NCI-H345 treated with DMSO at 0.1 percent for 48 hours (cell line): Measurements from ENCODE around the gene PFKFB3.
"Not testable (repeated sequence)": the region's sequence is repeated elsewhere in the genome, so short reads cannot be mapped to it uniquely, and the experiment has no call there.

ENCODE experiments used
- DNase-seq: peaks from one replicate; lab custom pipeline; 2025; ENCODE audit not compliant: unreplicated experiment; lab: John Stamatoyannopoulos, UW

PFKFB3 gene

DNA sequence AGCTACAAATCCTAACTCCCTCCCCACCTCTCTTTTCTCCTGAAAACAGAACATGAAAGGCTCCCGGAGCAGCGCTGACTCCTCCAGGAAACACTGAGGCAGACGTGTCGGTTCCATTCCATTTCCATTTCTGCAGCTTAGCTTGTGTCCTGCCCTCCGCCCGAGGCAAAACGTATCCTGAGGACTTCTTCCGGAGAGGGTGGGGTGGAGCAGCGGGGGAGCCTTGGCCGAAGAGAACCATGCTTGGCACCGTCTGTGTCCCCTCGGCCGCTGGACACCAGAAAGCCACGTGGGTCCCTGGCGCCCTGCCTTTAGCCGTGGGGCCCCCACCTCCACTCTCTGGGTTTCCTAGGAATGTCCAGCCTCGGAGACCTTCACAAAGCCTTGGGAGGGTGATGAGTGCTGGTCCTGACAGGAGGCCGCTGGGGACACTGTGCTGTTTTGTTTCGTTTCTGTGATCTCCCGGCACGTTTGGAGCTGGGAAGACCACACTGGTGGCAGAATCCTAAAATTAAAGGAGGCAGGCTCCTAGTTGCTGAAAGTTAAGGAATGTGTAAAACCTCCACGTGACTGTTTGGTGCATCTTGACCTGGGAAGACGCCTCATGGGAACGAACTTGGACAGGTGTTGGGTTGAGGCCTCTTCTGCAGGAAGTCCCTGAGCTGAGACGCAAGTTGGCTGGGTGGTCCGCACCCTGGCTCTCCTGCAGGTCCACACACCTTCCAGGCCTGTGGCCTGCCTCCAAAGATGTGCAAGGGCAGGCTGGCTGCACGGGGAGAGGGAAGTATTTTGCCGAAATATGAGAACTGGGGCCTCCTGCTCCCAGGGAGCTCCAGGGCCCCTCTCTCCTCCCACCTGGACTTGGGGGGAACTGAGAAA is 30.4 kb downstream of the PFKFB3 start:
- DNase-seq: no peak

DNA sequence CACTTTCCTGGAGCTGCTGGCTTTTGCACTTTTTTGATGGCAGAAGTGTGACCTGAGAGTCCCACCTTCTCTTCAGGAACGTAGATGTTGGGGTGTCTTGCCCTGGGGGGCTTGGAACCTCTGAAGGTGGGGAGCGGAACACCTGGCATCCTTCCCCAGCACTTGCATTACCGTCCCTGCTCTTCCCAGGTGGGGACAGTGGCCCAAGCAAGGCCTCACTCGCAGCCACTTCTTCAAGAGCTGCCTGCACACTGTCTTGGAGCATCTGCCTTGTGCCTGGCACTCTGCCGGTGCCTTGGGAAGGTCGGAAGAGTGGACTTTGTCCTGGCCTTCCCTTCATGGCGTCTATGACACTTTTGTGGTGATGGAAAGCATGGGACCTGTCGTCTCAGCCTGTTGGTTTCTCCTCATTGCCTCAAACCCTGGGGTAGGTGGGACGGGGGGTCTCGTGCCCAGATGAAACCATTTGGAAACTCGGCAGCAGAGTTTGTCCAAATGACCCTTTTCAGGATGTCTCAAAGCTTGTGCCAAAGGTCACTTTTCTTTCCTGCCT is 31.1 kb downstream of the PFKFB3 start:
- DNase-seq: no peak

DNA sequence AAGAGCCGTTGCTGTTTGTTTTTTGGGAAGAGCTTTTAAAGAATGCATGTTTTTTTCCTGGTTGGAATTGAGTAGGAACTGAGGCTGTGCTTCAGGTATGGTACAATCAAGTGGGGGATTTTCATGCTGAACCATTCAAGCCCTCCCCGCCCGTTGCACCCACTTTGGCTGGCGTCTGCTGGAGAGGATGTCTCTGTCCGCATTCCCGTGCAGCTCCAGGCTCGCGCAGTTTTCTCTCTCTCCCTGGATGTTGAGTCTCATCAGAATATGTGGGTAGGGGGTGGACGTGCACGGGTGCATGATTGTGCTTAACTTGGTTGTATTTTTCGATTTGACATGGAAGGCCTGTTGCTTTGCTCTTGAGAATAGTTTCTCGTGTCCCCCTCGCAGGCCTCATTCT is 31.6 kb downstream of the PFKFB3 start:
- no peak for DNase-seq

DNA sequence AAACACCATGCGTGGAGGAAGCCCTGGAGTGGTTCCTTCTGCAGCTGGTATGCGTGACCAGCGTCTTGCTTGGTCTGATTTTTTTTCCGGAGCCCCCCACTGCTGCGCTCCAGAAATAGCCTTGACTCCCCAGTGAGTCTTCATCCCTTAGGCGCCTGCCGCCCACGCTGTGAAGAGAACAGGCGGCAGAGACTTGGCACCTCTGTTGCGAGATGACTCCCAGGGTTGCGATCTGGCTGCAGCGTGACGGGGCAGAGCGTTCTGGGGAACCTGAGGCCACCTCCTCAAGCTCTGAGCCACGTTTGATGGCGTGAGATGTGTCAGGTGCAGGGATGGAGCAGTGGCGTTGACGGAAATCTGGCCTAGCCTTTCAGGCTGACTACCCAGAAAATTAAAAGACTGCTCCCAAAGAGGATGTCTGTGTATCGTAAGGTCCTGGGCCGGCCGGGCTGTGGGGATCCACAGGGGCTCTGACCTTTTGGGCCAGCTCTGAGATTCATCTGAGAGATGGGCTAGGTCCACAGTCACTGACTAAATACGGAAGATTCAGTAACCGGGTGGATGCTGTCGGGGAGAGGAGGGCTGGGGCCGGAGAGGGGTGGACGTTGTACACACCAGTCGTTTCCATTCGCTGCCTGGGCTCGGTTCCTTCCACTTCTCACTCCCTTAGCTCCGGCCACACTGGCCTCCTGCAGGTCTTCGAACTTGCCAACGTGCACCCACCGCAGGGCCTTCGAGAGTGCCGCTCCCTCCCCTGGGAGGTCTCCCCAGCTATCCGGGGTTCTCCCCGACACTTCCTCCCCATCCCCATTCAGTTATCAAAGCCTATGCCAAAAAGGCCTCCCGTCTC is 33.8 kb downstream of the PFKFB3 start:
- DNase-seq: no peak

DNA sequence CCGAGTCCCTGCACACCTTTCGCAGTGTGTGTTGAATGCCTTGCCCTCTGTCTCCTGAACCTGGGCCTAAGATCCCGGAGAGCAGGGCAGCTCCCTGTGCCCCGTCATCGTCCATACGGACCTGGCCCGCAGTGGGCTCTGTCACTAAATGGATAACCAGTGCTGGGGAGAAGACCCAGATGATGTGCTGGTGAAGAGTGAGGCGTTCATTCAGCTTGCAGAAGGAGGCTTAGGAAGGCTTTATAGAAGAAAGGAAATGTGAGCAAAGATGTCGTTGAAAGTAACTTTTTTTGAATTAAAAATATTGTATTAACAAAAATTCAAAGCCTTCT is 34.4 kb downstream of the PFKFB3 start:
- no peak for DNase-seq

DNA sequence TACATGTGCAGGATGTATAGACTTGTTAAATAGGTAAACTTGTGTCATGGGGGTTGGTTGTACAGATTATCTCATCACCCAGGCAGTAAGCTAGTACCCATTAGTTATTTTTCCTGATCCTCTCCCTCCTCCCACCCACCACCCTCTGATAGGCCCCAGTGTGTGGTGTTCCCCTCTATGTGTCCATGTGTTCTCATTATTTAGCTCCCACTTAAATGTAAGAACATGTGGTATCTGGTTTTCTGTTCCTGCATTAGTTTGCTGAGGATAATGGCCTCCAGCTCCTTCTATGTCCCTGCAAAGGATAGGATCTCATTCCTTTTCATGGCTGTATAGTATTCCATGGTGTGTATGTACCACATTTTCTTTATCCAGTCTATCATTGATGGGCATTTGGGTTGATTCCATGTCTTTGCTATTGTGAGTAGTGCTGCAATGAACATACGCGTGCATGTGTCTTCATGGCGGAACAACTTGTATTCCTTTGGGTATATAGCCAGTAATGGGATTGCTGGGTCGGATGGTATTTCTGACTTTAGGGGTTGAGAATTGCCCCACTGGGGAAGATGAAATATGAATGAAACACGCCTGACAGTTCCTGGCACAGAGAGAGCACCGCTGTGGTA is 36.0 kb downstream of the PFKFB3 start:
- DNase-seq: not testable (repeated sequence)

DNA sequence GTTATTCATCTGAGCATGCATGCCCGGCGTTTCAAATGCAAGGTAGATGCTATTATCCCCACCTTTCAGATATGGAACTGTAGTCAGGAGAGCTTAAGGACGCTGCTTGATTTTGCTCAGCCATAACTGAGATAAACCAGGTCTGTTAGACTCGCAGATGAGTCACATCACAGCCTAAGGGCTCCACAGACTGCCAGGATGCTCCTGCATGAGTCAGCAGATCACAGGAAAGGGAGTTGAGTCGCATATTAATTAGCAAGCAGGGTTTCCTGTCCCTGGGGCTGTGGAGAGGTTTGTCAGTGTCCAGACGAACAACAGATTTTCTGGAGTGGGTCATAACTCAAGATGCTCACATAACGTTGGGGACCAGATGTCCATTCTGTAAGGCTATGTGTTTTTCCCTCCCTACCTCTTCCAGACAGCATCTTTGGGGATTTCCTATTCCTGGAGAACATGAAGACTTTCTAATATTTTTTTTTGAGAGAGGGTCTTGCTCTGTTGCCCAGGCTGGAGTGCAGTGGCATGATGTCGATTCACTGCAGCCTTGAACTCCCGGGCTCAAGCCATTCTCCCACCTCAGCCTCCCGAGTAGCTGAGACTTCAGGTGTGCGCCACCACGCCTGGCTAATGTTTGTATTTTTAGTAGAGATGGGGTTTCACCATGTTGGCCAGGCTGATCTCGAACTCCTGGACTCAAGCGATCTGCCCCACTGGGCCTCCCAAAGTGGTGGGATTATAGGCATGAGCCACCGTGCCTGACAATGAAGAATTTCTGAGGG is 36.7 kb downstream of the PFKFB3 start:
- DNase-seq: no peak

DNA sequence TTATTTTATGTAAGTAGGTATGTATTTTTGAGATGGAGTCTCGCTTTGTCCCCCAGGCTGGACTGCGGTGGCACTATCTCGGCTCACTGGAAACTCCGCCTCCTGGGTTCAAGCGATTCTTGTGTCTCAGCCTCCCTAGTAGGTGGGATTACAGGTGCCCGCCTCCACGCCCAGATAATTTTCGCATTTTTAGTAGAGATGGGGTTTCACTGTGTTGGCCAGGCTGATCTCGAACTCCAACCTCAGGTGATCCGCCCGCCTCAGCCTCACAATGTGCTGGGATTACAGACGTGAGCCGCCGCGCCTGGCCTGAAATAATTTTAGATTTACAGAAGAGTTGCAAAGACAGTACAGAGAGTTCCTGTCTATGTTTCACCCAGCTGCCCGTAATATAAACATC is 37.5 kb downstream of the PFKFB3 start:
- DNase-seq: no peak

DNA sequence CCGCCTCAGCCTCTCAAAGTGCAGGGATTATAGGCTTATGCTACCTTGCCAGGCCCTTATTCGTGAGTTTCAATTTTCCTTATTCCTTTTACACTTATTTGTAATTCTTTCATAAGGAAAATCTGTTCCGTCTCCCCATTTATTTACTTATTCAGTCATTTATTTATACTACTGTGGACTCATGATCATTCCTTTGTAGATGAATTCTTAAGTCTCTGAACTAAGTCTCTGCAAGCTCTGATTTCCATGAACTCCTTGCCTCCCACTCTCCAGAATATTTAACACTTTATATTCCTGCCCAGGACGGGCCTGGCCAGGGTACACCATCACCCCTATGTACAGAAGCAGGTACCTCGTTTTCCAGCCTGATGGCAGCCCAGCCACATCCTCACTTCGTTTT is 39.4 kb downstream of the PFKFB3 start:
- no peak for DNase-seq

DNA sequence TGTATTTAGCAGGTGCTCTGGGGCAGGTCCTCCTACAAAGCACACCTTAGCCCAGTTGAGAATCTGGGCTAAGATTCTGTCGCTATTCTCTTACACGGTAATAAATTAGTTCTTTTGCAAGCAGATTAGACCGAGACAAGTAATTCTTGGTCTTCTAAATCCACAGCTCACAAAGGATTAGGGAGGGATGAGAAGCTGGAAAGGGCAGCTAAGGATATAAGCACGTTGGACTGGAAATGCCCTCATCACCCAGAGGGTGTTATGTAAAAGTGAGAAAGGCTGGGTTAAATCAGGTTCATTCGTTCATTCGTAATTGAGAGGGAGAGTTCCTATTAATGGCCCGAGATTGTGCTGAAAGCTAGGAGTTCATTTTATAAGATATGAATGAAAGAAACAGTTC is 41.8 kb downstream of the PFKFB3 start:
- DNase-seq: no peak

DNA sequence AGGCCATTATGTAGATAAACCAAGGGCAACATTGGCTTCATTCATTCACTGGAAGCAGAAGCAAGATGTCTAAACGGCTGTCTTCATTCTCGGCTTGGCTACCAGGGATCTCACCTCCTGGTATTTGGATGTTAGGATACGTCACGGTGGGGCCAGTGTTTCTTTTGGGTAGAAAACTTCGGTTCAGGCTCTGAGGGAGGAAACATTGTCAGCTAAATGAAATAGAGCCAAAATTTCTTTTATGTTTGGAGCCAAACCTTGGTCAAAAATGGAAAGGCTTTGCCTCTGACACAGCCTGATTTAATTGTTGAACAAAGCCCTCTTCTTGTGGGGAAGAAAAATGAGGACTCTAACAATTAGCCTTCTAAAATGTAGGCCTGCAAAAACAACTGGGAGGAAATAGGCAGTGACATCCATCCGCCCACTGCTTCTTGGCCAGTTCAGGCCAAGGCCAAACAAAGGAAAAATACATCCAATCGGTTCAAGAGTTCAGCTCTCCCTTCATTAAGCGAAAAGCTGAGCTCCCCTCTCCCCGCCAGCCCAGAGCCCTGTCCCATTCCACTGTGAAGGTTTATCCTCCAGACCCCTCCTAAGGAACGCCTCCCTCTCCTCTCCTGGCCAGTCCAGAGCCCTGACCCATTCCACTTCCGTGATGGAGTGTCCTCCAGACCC is 44.4 kb downstream of the PFKFB3 start:
- DNase-seq: no peak

DNA sequence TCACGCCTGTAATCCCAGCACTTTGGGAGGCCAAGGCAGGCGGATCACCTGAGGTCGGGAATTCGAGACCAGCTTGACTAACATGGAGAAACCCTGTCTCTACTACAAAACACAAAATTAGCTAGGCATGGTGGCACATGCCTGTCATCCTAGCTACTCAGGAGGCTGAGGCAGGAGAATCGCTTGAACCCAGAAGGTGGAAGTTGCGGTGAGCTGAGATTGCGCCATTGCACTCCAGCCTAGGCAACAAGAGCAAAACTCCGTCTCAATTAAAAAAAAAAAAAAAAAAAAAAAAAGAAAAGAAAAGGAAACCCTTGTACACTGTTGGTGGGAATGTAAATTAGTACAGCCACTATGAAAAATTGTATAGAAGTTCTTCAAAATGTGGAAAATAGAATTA is 46.2 kb downstream of the PFKFB3 start:
- DNase-seq: not testable (repeated sequence)

DNA sequence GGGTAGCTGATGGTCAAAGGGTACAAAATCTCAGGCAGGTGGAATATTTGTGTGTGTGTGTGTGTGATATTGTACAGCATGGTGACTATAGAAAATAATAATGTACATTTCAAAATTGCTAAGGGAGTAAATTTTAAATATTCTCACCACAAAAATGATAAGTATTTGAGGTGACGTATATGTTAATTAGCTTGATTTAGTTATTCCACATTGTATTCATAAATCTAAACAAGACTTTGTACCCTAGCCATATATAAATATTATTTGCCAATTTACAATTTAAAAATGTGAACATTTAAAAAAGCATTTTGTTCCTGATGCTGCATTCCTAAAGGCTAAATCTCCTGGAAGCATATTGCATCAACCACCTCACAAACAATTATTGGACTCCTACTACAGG is 47.0 kb downstream of the PFKFB3 start:
- DNase-seq: no peak

DNA sequence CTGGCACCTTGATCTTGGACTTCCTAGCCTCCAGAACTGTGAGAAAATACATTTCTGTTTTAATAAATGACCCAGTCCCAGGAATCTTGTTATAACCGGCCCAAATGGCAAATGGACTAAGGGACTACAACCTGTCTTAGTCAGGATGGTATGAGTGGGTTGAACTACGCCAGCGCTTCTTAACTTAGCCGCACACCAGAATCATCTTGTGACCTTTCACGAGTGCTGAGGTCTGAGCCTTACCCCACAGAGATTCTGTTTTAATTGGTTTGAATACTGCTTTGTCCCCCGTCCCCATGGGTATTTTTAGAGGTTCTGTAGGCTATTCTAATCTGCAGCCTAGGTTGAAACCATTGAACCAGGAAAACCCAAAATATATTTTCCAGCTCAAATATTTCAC is 48.0 kb downstream of the PFKFB3 start:
- DNase-seq: no peak

DNA sequence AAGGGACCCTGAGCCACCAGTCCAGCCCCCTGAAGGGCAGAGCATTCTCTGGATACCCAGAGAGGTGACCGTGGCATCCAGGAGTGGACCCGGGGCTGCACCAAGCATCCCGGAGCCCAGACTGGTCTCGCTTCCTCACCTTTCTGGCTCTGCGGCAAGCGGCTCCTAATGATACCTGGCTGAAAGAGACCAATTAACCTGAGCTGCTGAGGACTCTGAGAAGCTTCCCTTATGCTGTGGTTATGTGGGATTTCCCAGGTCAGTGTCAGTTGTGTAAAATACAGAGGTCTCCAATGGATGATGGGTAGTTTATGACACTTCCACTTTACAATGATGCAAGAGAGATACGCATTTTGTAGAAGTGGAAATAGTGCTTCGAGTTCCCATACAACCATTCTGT is 51.5 kb downstream of the PFKFB3 start:
- no peak for DNase-seq

DNA sequence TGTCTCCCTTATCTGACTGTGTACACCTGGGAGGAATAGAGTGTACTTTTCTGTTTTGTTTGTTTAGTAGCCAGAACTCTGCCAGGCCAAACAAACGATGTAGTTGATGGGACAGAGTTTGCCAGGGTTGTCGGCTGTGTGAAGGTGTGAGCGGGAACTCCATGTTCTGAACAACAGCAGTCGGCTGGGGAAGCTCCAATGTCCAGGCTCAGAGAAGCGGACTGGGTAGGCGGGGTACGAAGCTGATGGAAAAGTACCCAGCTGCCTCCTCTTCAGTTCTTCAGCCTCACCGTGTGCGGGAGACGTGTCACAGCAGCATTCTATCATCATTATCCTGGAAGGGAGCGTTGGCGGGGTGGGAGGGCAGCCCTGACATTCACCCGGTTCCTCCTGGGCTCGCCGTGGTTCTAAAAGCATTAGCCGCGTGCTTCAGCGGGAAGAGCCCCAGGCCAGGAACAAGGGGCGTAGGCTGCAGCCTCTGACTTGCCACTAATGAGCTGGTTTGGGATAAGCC is 52.9 kb downstream of the PFKFB3 start:
- DNase-seq: no peak

DNA sequence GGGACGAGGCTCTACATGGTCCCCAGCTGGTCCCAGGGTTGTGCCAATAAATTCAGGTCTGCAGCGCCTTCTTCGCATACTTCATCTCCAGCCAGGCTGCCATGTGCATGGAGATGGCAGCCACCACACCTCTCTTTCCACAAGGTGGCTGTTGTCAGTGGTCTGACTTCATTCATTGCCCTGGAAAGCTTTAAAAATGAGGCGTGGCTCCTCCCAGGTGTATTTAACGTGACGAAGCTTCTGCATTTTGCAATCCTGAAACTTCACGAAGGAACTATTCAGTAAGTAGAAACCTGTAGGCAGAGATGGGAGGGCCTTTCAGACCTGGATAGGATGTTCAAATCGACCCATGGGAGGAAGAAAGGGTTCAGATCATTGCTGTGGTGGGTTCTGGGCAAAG is 53.7 kb downstream of the PFKFB3 start:
- no peak for DNase-seq

DNA sequence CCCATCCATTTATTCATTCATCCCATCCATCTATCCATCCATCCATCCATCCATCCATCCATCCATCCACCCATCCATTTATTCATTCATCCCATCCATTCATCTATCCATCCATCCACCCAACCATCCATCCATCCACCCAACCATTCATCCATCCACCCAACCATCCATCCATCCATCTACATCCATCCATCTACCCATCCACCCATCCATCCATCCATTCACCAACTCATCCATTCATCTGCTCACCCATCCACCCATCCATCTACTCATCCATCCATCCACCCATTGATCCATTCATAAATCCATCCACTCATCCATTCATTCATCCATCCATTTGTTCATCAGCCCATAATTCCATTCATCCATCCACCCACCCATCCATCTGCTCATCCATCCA is 56.4 kb downstream of the PFKFB3 start:
- no peak for DNase-seq

DNA sequence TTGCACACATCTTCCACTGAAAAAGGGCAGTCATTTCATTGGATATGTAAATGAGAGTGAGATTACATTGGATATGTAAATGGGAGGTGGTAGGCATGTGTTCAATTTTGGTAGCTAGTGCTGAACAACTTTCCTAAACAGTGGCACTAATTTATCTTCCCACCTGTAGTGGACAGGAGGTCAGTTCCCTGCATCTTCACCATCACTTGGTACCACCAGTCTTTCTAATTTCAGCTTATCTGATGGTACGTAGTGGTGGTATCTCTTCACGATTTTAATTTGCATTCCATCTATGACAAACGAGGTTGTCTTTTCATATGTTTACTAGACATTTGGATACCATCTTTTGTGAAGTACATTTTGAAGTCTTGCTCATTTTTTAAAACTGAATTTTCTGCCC is 58.1 kb downstream of the PFKFB3 start:
- no peak for DNase-seq

DNA sequence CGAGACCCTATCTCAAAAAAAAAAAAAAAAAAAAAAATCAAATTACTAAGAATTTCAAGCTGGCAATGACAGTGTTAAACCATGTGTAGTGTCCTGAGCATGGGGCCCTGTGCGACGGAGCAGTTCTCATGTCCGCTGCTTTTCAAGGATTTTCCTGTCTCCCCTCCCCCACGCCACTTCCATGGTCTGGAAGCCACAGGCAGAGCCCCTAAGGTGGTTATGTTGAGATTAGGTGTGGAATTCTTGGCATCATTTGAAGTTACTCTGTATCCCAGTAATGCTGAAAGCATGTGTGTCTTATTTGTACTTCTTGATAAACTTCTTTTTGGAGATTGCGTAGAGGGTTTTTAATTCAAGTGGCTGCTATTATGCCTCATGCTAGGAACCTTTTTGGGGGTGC is 65.2 kb downstream of the PFKFB3 start:
- DNase-seq: no peak
